Measurements from ENCODE around the gene C10orf143. TPM values are rescaled to one million over a fixed set of nuclear protein-coding genes. Genes with fewer than 3 reads are reported as not detected.
"Not testable (repeated sequence)": the region's sequence is repeated elsewhere in the genome, so short reads cannot be mapped to it uniquely, and the experiment has no call there.

C10orf143 gene
- total RNA-seq, 1 donor from 2014 or later = 3.7 TPM

DNA sequence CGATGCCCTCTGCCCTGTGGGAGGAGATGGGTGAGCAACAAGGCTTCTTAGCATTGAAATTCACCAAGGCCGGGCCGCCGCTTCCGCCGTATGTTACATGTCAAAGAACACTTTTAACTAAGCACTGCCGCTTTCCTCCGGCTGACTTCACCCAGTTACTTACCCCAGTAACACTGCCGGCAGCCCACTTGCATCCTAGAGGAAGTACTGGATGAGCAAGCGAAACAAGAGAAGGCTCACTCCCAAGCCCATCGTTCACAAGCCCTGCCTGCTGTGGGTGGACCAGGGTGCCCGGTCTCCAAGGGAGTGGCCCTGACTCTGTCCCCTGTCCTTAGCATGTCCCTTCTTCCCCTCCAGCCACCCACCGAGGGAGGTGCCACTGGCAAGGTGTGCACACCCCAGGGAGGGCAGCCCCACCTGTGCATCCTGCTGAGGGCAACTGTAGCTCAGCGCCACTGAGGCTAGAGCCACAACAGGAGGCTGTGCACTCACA, 73.4 kb downstream of the C10orf143 start:
- DNase-seq (ENCODE audit: low spot score) = peak; percentile 69

DNA sequence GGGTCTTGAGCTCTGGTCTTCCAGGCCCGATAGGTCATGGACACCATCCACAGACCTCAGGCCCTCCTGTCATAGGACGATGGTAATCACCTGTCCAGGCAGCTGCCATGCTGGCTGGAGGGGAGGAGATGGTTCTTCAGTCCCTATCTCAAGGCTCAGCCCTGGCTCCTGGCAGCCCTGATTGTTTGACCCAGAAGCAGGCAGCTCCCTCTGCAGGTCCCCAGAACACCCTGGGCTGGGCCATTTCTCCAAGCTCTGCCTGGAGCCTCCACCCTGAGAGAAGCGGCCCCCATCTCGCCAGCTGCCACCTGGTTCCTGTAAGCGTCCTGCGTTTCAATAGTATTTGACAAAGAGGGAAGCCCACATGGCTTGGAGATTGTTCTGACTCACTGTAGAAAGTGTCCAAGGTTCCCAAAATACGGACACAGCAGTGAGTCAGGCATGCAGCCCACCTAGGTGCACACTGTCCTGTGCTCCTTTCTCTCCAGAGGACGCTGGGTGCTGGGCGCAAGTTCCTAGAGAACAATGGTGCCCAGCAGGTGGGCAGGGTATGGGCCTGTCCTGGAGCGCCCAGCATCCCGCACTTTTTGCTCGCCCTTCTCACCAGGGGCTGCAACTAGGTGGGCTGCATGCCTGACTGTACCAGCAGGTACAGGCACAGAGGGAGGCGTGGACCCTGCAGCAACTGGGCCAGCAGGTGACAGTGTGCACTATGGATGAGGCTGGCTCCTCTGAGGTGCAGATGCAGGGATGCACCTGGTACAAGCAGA, 74.1 kb downstream of the C10orf143 start:
- DNase-seq (ENCODE audit: low spot score) = peak; percentile 68

DNA sequence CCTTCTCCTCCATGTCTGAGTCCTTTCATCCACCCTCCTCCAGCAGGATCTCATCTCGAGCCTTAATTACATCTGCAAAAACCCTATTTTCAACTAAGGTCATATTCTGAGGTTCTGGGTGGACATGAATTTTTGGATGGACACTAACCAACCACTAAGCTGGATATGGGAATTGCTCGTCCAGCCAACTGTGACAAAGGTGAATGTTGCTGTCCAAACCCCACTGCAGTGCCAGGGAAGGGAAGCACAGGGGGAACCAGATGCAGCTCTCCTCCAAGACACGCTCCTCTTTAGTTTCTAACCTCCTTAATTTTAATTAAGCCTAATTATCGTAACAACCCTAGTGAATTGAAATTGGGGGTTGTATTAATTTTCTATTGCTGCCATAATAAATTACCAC, 81.4 kb downstream of the C10orf143 start:
- DNase-seq (ENCODE audit: low spot score) = no peak

DNA sequence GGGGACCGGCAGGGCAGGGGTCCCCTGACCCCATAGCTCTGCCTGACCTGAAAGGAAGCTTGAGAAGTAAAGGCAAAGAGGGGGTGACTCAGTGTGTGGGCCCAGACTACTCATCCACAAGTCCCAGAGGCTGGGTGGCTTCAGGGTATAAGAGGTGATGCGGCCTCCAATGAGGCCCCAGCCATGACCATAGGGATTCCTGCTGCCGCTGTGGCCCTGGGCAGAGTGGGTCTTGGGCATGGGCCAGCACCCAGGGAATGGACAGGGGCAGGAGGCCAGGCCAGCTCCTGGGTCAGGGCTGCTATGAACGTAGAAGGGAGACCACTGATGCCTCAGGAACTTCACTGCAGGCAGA, 82.2 kb downstream of the C10orf143 start:
- no peak for DNase-seq (ENCODE audit: low spot score)

DNA sequence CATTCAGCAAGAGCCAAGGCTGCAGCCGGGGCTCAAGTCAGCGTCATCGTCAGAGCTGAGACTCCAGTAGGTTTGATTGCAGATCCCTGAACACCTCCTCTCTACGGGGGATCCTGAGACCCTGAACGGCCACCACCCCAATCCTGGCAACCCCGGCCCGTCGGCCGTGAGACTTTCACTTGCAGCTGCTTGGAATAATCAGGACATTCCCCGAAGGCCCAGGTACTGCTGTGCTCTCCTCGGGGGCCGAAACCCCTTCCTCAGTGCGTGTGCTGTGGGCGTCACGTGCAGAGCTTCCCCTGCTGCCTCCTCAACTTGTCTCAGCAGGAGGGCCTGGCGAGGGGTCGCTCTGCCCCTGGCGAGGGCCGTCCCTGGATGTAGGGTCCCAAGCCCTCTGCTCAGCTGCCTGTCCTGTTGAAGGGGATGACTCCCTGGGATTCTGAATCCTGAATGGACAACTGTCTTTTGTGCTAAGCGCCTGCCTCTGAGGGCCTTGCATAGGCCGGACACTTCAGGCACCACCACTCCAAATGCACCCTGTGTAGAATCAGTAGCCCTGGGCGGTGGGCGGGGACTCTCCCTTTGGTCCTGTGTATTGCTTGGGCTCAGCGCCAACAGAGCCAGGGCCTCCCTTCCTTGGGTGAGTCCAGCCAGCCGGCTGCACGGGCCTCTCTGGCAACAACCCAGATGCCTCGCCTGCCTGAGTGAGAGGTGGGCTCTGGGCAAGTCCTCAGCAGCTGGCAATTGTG, 82.7 kb downstream of the C10orf143 start:
- peak; percentile 79 for DNase-seq (ENCODE audit: low spot score)

DNA sequence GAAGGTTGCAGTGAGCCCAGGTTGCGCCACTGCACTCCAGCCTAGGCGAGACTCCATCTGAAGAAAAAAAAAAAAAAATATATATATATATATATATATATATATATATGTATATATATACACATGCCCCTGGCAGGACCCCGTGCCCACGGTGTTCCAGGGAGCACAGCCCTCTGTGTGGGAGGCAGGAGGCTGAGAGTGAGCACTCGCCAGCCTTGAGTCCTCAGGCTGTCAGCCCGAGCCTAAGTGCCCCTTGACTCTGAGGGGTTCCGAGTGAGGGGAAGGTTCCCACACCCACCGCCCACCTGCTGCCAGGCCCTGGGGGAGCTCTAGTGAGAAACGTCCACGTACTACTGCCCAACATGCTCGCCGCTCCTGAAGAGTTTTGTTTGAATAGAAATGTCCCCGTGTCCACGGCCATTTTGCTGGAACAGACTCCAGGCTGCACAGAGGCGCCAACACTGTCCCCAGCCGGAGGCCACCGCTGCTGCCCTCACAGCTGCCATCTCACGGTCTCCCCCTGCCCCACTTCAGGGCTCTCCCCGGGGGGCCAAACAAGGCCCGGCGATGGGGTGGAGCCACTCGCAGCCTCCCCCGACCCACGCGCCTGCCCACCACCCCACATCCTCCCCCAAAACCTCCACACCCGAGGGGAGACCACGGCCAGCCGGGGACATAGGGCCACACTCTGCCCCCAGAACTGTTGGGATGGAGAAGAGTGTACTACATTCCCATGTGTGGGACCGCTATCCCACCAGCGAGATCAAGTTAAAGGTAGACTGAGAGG, 83.8 kb downstream of the C10orf143 start:
- peak; percentile 88 for DNase-seq (ENCODE audit: low spot score)

DNA sequence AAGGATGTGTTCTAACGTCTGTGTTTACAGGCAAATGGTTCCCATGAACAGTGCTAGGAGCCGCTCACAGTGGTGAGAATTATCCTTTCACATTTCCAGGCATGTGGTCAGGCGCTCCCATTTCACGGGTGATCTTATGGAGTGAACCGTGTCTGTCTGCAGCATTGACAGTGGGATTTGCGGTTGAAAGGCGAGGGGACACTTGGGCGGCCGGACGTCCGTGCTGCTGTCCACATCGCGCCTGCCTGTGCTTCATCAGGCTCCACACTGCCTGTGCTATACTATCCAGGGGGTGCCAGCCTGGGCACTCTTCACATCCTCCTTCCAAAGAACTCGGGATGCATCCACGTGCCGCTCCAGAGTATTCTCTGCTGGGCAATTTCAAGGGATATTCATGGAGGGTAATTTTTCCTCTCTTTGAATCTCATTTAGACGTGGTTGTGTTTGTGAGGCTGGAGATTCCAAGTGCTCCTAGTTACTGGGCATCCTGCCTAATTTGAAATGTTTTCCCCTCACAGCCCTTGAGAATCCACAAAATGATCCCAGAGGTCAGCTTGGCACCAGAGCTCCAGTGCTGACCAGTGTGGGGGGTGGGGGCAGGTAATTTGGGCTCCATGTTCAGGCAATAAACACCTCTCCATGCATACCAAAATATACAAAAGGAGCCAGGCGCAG, 84.7 kb downstream of the C10orf143 start:
- peak; percentile 57 for DNase-seq (ENCODE audit: low spot score)

DNA sequence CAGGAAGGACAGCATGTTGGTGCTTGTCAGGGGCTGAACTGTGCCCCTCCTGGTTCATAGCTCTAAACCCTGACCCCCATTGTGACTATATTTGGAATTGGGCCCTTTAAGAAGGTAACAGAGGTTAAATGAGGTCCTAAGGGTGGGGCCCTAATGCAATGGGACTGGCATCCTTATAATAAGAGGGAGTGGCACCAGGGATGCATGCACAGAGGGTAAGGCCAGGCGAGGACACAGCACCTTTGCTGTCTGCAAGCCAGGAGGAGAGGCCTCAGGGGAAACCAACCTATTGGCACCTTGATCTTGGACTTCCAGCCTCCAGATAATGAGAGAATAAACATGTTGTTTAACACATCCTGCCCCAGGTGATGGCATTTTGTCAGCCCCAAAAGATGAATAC, 85.3 kb downstream of the C10orf143 start:
- DNase-seq (ENCODE audit: low spot score) = peak; percentile 60

DNA sequence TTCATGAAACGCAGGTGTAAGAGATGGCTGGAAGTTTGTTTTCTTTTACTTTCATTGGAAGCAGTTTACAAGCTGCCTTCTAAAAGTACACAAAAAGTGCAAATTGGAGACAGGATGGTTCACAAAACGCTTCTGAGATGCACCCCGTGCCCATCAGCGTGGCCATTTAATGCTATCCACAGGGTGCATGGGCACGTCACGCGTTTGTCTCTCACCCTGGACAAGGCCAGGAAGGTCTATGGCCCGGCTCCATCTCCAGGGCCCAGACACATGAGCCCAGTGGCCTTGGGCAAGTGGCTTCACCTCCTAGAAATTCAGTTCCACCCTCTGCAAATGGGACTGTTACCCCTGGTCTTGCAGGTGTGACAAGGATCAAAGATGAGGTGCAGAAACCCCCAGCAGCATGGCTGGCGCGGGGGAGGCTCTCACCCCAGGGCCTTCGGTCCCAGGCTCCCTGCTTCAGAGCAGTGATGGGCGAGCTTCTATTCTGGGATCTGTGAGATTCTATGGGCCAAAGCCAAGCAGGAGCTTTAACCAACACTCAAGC, 85.8 kb downstream of the C10orf143 start:
- DNase-seq (ENCODE audit: low spot score) = peak; percentile 53

DNA sequence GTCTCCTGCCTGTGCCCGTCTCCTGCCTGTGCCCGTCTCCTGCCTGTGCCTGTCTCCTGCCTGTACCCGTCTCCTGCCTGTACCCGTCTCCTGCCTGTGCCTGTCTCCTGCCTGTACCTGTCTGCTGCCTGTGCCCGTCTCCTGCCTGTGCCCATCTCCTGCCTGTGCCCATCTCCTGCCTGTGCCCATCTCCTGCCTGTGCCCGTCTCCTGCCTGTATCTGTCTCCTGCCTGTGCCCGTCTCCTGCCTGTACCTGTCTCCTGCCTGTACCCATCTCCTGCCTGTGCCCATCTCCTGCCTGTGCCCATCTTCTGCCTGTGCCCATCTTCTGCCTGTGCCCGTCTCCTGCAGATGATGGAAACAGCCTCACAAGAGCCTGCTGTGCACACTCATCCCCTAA, 86.3 kb downstream of the C10orf143 start:
- DNase-seq (ENCODE audit: low spot score) = not testable (repeated sequence)

DNA sequence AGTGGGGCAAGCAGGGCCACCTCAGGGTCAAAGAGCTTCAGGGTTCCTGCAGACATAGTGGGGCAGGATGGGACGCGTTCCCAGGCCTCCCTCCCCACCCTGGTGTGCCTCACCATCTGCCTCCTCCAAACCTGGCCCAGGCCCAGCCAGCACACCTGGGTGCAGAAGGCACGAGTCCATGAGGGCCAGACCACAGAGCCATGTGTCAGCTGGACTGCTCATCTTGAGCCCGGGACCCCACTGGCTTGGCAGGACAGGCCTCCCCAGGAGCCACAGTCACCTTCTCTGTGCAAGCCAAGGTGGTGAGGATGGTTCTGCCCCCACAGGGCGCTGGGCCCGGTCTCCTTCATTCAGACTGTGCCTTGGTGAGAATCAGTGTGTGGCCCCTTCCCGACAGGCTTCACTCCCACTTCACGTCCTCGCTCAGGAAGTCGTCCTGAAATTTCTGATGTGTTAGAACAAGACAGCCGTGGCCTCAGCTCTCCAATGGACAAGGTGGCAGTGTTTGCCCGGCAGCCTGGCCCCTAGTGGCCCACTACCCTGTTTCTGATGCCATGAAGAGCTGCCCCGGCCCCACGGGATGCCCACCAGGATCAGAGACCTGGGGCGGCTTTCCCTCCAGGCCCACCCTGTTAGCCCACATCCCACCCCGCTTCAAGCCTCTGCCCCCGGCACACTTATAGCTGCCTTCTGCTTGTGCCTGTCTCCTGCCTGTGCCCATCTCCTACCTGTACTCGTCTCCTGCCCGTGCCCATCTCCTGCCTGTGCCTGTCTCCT, 87.0 kb downstream of the C10orf143 start:
- DNase-seq (ENCODE audit: low spot score) = peak; percentile 86

DNA sequence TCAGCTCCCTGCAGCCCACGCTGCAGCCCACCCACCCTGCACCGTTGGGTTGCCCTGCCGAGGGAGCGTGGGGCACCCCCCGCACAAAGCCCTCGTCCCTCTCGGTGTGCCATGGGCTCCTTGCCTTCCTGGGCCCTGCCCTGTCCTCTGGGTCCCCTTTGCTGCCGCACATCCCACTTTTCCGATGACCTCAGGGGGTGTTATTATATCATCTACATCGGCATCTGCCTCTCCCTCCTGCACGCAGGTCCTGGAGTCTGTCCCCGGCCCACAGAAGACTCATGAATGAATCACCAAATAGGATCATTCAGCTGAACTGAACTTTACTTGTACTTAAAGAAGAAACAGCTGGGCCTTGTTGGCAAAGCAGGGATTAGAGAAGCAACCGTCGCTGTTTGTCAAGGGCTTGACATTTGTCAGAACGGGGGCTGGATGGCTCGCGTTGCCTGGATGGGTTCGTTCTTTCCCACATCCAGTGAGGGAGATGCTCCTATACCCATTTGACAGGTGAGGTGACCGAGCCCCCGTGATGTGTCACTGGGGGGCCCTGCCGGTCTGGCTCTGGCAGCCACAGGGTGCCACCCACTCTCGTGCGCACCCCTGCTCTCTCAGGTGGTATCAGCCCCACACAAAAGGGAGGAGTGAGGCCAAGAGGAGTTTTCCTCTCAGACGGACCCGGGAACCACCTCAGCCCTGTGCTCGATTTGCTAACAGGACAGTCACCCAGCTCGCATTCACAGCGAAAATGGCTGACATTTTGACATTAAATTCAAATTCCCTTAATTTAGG, 87.9 kb downstream of the C10orf143 start:
- DNase-seq (ENCODE audit: low spot score) = peak; percentile 87

DNA sequence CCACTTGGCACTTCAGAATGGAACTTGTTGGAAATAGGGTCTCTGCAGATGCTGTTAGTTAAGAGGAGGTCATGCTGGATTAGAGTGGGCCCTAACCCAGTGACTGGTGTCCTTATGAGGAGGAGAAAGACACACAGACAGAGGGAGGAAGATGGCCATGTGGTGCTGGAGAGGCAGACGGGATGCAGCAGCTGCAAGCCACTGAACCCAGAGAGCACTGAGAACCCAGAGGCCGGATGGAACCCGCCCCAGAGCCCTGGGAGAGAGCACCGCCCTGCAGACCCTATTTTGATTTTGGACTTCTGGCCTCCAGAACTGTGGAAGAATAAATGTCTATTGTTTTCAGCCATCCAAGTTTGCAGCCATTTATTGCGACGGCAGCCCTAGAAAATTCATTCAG, 88.5 kb downstream of the C10orf143 start:
- no peak for DNase-seq (ENCODE audit: low spot score)

DNA sequence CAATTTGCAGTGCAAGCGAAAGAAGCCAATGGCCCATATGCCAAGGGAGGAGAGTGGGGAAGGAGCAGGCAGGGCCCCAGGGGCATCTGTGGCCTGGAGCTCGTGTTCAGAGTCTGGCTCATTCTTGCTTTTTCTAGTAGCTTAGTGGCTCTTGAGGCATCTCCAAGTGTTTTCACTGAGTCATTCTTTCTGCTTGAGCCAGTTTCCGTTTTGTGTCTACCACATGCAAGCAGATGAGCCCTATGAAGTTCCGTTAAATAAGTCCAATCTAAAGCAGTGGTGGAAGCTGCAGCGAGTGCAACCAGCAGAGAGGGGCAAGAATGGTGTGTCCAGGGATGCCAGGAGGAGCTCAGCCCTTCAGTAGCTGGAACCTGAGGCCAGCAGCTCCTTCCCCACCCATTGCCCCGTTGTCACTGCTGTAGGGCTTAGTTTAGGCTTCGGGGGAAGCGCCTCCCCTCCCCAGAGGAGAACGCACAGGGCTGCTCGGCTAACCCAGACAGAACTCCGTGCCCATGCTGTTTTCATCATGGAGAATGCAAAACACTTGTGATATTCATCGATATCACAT, 89.2 kb downstream of the C10orf143 start:
- DNase-seq (ENCODE audit: low spot score) = no peak

DNA sequence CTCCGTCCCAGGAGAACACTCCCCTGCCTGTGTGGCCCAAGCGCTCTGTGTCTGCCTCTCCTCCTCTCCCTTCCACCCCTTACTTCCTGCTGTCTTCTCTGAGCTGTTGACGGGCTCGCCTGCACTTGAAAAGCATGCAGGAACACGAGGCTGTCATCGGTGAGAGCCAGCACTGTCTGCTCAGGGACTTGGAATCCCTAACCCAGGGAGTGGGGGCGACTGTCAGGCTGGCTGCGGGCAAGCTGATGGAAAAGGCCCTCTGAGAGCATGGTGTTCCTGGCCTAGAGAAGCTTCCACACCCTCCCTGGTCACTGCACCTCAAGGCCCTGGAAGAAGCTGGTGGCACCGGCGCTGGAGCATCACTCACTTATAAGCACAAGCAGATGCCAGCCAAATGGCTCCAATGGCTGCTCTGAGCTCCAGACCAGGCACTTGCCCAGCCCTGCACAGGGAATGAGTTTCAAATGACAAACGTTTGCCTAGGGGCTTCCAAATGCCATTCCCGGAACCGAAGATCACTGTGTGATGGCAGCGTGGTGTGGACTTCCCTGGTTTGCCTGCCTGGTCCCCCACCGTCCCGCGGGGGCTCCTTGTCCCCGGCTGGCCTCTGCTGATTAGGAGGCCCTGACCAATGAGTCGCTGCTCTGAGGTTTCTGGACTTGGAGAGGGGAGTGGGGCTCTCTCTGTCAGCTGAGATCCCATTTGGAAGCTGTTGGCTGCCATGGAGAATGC, 89.8 kb downstream of the C10orf143 start:
- no peak for DNase-seq (ENCODE audit: low spot score)

DNA sequence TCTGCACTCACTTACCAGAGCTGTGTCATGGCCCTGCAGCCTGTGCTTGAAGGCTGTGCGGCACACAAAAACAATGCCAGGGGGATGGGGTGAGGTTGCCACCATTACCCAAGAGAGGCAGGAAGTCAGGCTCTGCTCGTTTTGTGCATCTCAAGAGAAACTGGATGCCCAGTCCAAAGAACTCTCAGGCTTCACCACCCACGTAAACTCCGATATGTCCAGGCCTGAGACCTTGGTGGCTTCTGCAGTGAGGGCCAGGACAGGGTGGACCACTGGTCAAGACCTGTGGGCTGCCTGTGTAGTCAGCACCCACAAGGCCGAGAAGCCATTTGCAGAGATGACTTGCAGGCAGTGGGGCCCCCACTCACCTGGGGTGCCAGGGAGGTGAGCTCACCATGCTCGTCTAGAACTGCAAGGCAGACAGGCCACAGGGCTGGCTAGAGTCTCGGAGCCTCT, 91.9 kb downstream of the C10orf143 start:
- no peak for DNase-seq (ENCODE audit: low spot score)

DNA sequence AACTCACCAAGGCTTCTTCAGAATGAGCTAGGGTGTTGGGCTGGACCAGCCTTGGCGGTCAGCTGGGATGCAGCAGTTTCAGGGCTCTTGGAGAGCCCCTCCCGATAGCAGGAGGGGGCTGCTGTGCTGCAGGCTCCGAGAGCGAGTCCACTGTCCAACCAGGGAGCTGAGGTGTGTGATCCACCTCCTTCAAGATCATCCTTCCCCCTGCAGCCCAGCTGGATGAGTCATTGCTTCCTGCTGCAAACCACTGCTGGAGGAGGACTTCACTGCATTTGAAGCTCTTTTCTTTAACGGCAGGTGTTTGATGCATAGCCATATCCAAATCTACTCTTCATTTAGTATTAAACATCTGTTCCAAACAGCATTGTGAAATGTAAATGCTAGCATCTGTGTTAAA, 92.4 kb downstream of the C10orf143 start:
- no peak for DNase-seq (ENCODE audit: low spot score)

DNA sequence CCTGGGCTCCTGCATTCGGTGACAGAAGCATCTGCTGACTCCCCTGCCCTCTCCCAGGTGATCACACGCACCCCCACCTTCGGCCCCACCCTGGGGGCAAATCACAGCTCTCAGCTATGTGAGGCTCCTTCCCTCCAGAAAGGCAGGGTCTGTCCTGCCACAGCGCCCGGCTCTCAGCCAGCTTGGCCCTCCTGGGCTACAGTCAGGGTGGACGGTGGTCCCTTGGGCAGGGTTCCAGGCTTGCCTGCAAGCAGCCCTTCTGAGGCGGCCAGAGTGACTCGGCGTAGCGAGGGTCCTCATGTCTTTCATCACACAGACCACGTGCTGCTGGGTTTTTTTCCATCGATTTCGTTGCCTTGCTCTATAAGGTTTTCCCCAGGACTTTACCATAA, 93.0 kb downstream of the C10orf143 start:
- DNase-seq (ENCODE audit: low spot score) = no peak
